SK-N-SH treated with all-trans-retinoic acid at 6 μM for 48 hours (cell line): ENCODE data around the gene OR2M3.

Experiments
- ATAC-seq: fragments of 200-7000 bp; cut with Tn5 transposase; 3 replicates; pipeline ENCODE4 v1.9.1; 2020; ENCODE audit warnings: mild to moderate bottlenecking, moderate library complexity
- ARNTL ChIP-seq: fragments of 450-650 bp; formaldehyde crosslinking; IDR thresholded peaks from 2 replicates; pipeline ENCODE4 v1.5.0; 2020; ENCODE audit warnings: low read depth, mild to moderate bottlenecking, moderate library complexity, borderline replicate concordance
- BACH2 ChIP-seq: fragments of 250-450 bp; sonication (Bioruptor Pico); IDR thresholded peaks from 2 replicates; pipeline ENCODE4 v1.9.0; 2021; ENCODE audit warnings: mild to moderate bottlenecking, borderline replicate concordance
- ESRRG ChIP-seq: fragments of 250-450 bp; sonication (Bioruptor Pico); IDR thresholded peaks from 2 replicates; pipeline ENCODE4 v1.6.1; 2021; ENCODE audit warnings: mild to moderate bottlenecking
- GLIS3 ChIP-seq: fragments of 250-450 bp; sonication (Bioruptor Pico); IDR thresholded peaks from 2 replicates; pipeline ENCODE4 v1.5.0; 2020; ENCODE audit warnings: mild to moderate bottlenecking, moderate library complexity
- ISL1 ChIP-seq: fragments of 250-450 bp; sonication (Bioruptor Pico); IDR thresholded peaks from 2 replicates; pipeline ENCODE4 v2.1.2; 2022; ENCODE audit warnings: mild to moderate bottlenecking, moderate library complexity
- OSR1 ChIP-seq: fragments of 250-450 bp; sonication (Bioruptor Pico); IDR thresholded peaks from 2 replicates; pipeline ENCODE4 v1.8.0; 2022; ENCODE audit warnings: moderate library complexity, mild to moderate bottlenecking, inconsistent platforms
- POU6F1 ChIP-seq: fragments of 250-450 bp; sonication (Bioruptor Pico); IDR thresholded peaks from 2 replicates; pipeline ENCODE4 v1.8.0; 2021; ENCODE audit warnings: low read depth, mild to moderate bottlenecking, moderate library complexity, borderline replicate concordance
- SNAI2 ChIP-seq: fragments of 250-450 bp; sonication (Bioruptor Pico); IDR thresholded peaks from 2 replicates; pipeline ENCODE4 v1.5.0; 2020; ENCODE audit warnings: mild to moderate bottlenecking, moderate library complexity
- TCF4 ChIP-seq: fragments of 250-450 bp; sonication (Bioruptor Pico); IDR thresholded peaks from 2 replicates; pipeline ENCODE4 v1.8.0; 2021; ENCODE audit warnings: mild to moderate bottlenecking, moderate library complexity, borderline replicate concordance
- TOX ChIP-seq: fragments of 250-450 bp; sonication (Bioruptor Pico); IDR thresholded peaks from 2 replicates; pipeline ENCODE4 v1.8.0; 2021; ENCODE audit warnings: mild to moderate bottlenecking, moderate library complexity, borderline replicate concordance
- ZC3H10 ChIP-seq: fragments of 250-450 bp; sonication (Bioruptor Pico); IDR thresholded peaks from 2 replicates; pipeline ENCODE4 v1.5.1; 2021; ENCODE audit warnings: mild to moderate bottlenecking, moderate library complexity
- ZFP3 ChIP-seq: fragments of 250-450 bp; sonication (Bioruptor Pico); IDR thresholded peaks from 2 replicates; pipeline ENCODE4 v1.5.0; 2020; ENCODE audit warnings: mild to moderate bottlenecking, moderate library complexity
- ZFP30 ChIP-seq: fragments of 450-650 bp; formaldehyde crosslinking; IDR thresholded peaks from 2 replicates; pipeline ENCODE4 v1.5.0; 2022; ENCODE audit warnings: mild to moderate bottlenecking, moderate library complexity
- ZNF70 ChIP-seq: fragments of 450-650 bp; formaldehyde crosslinking; IDR thresholded peaks from 2 replicates; pipeline ENCODE4 v1.5.0; 2020; ENCODE audit warnings: mild to moderate bottlenecking, moderate library complexity
- ZNF8 ChIP-seq: fragments of 450-650 bp; formaldehyde crosslinking; IDR thresholded peaks from 2 replicates; pipeline ENCODE4 v1.5.0; 2020; ENCODE audit warnings: mild to moderate bottlenecking, moderate library complexity
- TF ChIP-seq, protein P1 (sequence below): fragments of 250-450 bp; sonication (Bioruptor Pico); IDR thresholded peaks from 2 replicates; pipeline ENCODE4 v1.5.1; 2021; ENCODE audit warnings: mild to moderate bottlenecking, moderate library complexity
- TF ChIP-seq, protein P2 (sequence below): fragments of 250-450 bp; sonication (Bioruptor Pico); IDR thresholded peaks from 2 replicates; pipeline ENCODE4 v1.8.0; 2020; ENCODE audit warnings: mild to moderate bottlenecking, moderate library complexity, borderline replicate concordance
- TF ChIP-seq, protein P3 (sequence below): fragments of 250-450 bp; sonication (Bioruptor Pico); IDR thresholded peaks from 2 replicates; pipeline ENCODE4 v1.5.1; 2020; ENCODE audit warnings: low read depth, mild to moderate bottlenecking, moderate library complexity

The OR2M3 gene

DNA sequence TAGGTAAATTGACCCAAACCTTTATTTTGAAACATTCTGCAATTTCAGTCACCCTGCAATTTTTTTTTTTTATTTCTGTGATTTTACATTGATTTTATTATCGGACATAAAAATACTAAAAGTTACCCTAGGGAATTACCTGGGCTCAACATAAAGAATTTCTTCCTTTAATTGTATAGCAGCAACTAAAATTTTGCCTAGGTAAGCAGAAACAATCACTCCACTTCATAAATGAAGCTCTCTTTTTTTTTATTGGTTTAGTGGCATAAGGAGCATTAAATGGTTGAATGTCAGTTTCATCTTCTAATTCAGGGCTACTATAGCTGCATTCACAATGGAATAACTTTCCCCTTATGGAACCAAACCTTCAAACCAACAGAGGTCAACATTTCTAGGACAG is 18.8 kb downstream of the OR2M3 start:
- no peak for TF ChIP-seq ARNTL (CRISPR knock-in tag)
- TF ChIP-seq, protein P1, sequence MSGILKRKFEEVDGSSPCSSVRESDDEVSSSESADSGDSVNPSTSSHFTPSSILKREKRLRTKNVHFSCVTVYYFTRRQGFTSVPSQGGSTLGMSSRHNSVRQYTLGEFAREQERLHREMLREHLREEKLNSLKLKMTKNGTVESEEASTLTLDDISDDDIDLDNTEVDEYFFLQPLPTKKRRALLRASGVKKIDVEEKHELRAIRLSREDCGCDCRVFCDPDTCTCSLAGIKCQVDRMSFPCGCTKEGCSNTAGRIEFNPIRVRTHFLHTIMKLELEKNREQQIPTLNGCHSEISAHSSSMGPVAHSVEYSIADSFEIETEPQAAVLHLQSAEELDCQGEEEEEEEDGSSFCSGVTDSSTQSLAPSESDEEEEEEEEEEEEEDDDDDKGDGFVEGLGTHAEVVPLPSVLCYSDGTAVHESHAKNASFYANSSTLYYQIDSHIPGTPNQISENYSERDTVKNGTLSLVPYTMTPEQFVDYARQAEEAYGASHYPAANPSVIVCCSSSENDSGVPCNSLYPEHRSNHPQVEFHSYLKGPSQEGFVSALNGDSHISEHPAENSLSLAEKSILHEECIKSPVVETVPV (CRISPR knock-in tag): no peak
- no peak for TF ChIP-seq OSR1
- TF ChIP-seq POU6F1 (CRISPR knock-in tag): no peak
- TF ChIP-seq, protein P2, sequence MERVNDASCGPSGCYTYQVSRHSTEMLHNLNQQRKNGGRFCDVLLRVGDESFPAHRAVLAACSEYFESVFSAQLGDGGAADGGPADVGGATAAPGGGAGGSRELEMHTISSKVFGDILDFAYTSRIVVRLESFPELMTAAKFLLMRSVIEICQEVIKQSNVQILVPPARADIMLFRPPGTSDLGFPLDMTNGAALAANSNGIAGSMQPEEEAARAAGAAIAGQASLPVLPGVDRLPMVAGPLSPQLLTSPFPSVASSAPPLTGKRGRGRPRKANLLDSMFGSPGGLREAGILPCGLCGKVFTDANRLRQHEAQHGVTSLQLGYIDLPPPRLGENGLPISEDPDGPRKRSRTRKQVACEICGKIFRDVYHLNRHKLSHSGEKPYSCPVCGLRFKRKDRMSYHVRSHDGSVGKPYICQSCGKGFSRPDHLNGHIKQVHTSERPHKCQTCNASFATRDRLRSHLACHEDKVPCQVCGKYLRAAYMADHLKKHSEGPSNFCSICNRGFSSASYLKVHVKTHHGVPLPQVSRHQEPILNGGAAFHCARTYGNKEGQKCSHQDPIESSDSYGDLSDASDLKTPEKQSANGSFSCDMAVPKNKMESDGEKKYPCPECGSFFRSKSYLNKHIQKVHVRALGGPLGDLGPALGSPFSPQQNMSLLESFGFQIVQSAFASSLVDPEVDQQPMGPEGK: no peak
- no peak for ATAC-seq

GRCh38 chr1:248225537-248225936 is 28.5 kb downstream of the OR2M3 start:
- no peak for ATAC-seq

GRCh38 chr1:248229360-248229908 is 32.4 kb downstream of the OR2M3 start:
- ATAC-seq: no peak
- TF ChIP-seq TOX (CRISPR knock-in tag) (no peak), ESRRG (CRISPR knock-in tag) (no peak), GLIS3 (CRISPR knock-in tag) (no peak), ZFP3 (CRISPR knock-in tag) (no peak), ISL1 (CRISPR knock-in tag) (no peak), SNAI2 (CRISPR knock-in tag) (no peak), TCF4 (no peak), POU6F1 (CRISPR knock-in tag) (no peak), ZC3H10 (CRISPR knock-in tag) (no peak), ZFP30 (CRISPR knock-in tag) (no peak), BACH2 (no peak), ZNF70 (CRISPR knock-in tag) (no peak)
- TF ChIP-seq, protein P3, sequence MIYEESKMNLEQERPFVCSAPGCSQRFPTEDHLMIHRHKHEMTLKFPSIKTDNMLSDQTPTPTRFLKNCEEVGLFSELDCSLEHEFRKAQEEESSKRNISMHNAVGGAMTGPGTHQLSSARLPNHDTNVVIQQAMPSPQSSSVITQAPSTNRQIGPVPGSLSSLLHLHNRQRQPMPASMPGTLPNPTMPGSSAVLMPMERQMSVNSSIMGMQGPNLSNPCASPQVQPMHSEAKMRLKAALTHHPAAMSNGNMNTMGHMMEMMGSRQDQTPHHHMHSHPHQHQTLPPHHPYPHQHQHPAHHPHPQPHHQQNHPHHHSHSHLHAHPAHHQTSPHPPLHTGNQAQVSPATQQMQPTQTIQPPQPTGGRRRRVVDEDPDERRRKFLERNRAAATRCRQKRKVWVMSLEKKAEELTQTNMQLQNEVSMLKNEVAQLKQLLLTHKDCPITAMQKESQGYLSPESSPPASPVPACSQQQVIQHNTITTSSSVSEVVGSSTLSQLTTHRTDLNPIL (CRISPR knock-in tag): no peak

More at GRCh38 chr1:248225537-248225936, 28.5 kb downstream of the OR2M3 start:
- TF ChIP-seq, protein P3 (CRISPR knock-in tag): no peak
- TF ChIP-seq TOX (CRISPR knock-in tag) (no peak), ZNF70 (CRISPR knock-in tag) (no peak), ZFP30 (CRISPR knock-in tag) (no peak), ZNF8 (no peak), TCF4 (no peak), ESRRG (CRISPR knock-in tag) (no peak)
- TF ChIP-seq, protein P1 (CRISPR knock-in tag): no peak
- TF ChIP-seq, protein P2: no peak
- TF ChIP-seq, all 23 proteins: peak for 0
